Effector memory CD8-positive, alpha-beta T cell (primary cell): Measurements from ENCODE around the gene MMP10.
"Not testable (repeated sequence)": the region's sequence is repeated elsewhere in the genome, so short reads cannot be mapped to it uniquely, and the experiment has no call there.

Experiments used
- ATAC-seq: fragments of 150-1000 bp; cut with Tn5 transposase; replicated peaks from 2 replicates; pipeline ENCODE4 v1.10.0; 2021; ENCODE audit warnings: mild to moderate bottlenecking, moderate library complexity
- DNase-seq, 3 experiments: peaks; one replicate each; pipeline ENCODE4 v3.0.0; 2021
- H3K27ac Mint-ChIP-seq, 2 donors: one replicate each; pipeline ENCODE4 v1.8.0; 2022; ENCODE audit warnings: mild to moderate bottlenecking in 2 of 2, mixed read lengths in 2 of 2, moderate library complexity in 2 of 2
- H3K27me3 Mint-ChIP-seq, 2 donors: one replicate each; pipeline ENCODE4 v1.8.0; 2022; ENCODE audit warnings: mixed read lengths in 2 of 2
- H3K36me3 Mint-ChIP-seq: one replicate; pipeline ENCODE4 v1.8.0; 2022; ENCODE audit warnings: mild to moderate bottlenecking, moderate library complexity, mixed read lengths; ENCODE audit not compliant: insufficient read depth
- H3K4me1 Mint-ChIP-seq, 2 donors: one replicate each; pipeline ENCODE4 v1.8.0; 2022; ENCODE audit warnings: low read depth in 2 of 2, mixed read lengths in 2 of 2
- H3K4me3 Mint-ChIP-seq, 2 donors: one replicate each; pipeline ENCODE4 v1.8.0; 2022; ENCODE audit warnings: mild to moderate bottlenecking in 2 of 2, mixed read lengths in 2 of 2, moderate library complexity in 2 of 2
- H3K9me3 Mint-ChIP-seq, 2 donors: one replicate each; pipeline ENCODE4 v1.8.0; 2022; ENCODE audit warnings: mixed read lengths in 2 of 2

The MMP10 gene

GRCh38 chr11:102733232-102733875, 47.1 kb downstream of the MMP10 start:
- Mint-ChIP-seq H3K27ac (no peak overlapping the region), H3K36me3 (no peaks in the 10 kb centered on the region)

GRCh38 chr11:102730944-102731343, 49.5 kb downstream of the MMP10 start:
- H3K4me1 Mint-ChIP-seq, H3K4me3 Mint-ChIP-seq, H3K27me3 Mint-ChIP-seq, H3K9me3 Mint-ChIP-seq, H3K27ac Mint-ChIP-seq, DNase-seq, ATAC-seq, H3K36me3 Mint-ChIP-seq: not testable (repeated sequence)

More at GRCh38 chr11:102733232-102733875, 47.1 kb downstream of the MMP10 start:
- ATAC-seq (no peak), DNase-seq (no peak)
- Mint-ChIP-seq H3K27me3 (peaks cover 15% of the 10 kb centered on the region in 2 donors), H3K4me1 (no peaks in the 10 kb centered on the region), H3K4me3 (no peak overlapping the region), H3K9me3 (no peaks in the 10 kb centered on the region)

- no peak overlapping the region for H3K27ac Mint-ChIP-seq
- ATAC-seq, result no peak
- no peaks in the 10 kb centered on the region for H3K9me3 Mint-ChIP-seq
- H3K4me3 Mint-ChIP-seq, result no peak overlapping the region
- DNase-seq, result no peak
- peaks cover 6 to 14% of the 10 kb centered on the region in 2 donors for H3K27me3 Mint-ChIP-seq
- H3K36me3 Mint-ChIP-seq, result no peaks in the 10 kb centered on the region
- H3K4me1 Mint-ChIP-seq, result no peaks in the 10 kb centered on the region
Observed at GRCh38 chr11:102729849-102730815, 50.3 kb downstream of the MMP10 start.

- no peak for DNase-seq
- no peaks in the 10 kb centered on the region for H3K9me3 Mint-ChIP-seq
- H3K27me3 Mint-ChIP-seq, result peaks cover 6 to 18% of the 10 kb centered on the region in 2 donors
- no peak overlapping the region for H3K27ac Mint-ChIP-seq
- peak; percentile 19 for ATAC-seq
- no peak overlapping the region for H3K4me3 Mint-ChIP-seq
- no peaks in the 10 kb centered on the region for H3K36me3 Mint-ChIP-seq
- no peaks in the 10 kb centered on the region for H3K4me1 Mint-ChIP-seq
Observed at GRCh38 chr11:102727890-102728289, 52.5 kb downstream of the MMP10 start.

GRCh38 chr11:102724904-102725500, 55.4 kb downstream of the MMP10 start, which contains the start of gene MMP8:
TSS of gene MMP8 (minus strand) at chr11:102724954. CDS start at chr11:102724855, 99 bp downstream.
- ATAC-seq (no peak), DNase-seq (no peak)
- Mint-ChIP-seq H3K27ac (no peak within 1 kb of the TSS), H3K27me3 (peaks cover 8 to 28% of the 10 kb centered on the region in 2 donors), H3K4me1 (no peaks in the 10 kb centered on the region), H3K9me3 (no peaks in the 10 kb centered on the region), H3K4me3 (no peak within 1 kb of the TSS), H3K36me3 (no peaks in the 10 kb centered on the region)

- Mint-ChIP-seq H3K9me3 (no peaks in the 10 kb centered on the region), H3K27me3 (peaks cover 7 to 50% of the 10 kb centered on the region in 2 donors)
Observed at GRCh38 chr11:102722821-102723220, 57.6 kb downstream of the MMP10 start.

More at GRCh38 chr11:102722821-102723220, 57.6 kb downstream of the MMP10 start:
- H3K36me3 Mint-ChIP-seq, result no peaks in the 10 kb centered on the region
- no peak overlapping the region for H3K27ac Mint-ChIP-seq
- H3K4me3 Mint-ChIP-seq, result no peak overlapping the region
- ATAC-seq, result no peak
- no peaks in the 10 kb centered on the region for H3K4me1 Mint-ChIP-seq
- DNase-seq, result no peak
